Liver (tissue), 9 donors: Measurements from ENCODE around the gene GXYLT2. TPM values are rescaled to one million over a fixed set of nuclear protein-coding genes. Genes with fewer than 3 reads are reported as not detected.

Source experiments
- DNase-seq: peaks from one replicate; pipeline ENCODE4 v3.0.0-alpha.2; 2017; ENCODE audit warnings: low spot score
- H3K27ac ChIP-seq, 2 donors: one replicate each; pipeline ENCODE4 v1.7.0; 2013; ENCODE audit warnings: inconsistent platforms in 2 of 2, low read length in 2 of 2, control low read depth in 1 of 2, low read depth in 1 of 2, mild to moderate bottlenecking in 1 of 2
- H3K27me3 ChIP-seq, 4 donors: one replicate each; pipeline versions ENCODE4 v1.6.1 to v1.7.0; 2013; ENCODE audit warnings: low read length in 3 of 4, inconsistent platforms in 1 of 4, mild to moderate bottlenecking in 1 of 4, moderate library complexity in 1 of 4; ENCODE audit not compliant: control insufficient read depth in 4 of 4, insufficient read depth in 4 of 4
- H3K36me3 ChIP-seq, 4 donors: one replicate each; pipeline versions ENCODE4 v1.6.1 to v1.7.0; 2013; ENCODE audit warnings: low read length in 3 of 4, mild to moderate bottlenecking in 3 of 4, low read depth in 1 of 4, moderate library complexity in 1 of 4; ENCODE audit not compliant: control insufficient read depth in 4 of 4, insufficient read depth in 3 of 4
- H3K4me1 ChIP-seq, 4 donors: one replicate each; pipeline versions ENCODE4 v1.6.1 to v1.7.0; 2013; ENCODE audit warnings: low read length in 3 of 4, mild to moderate bottlenecking in 3 of 4, moderate library complexity in 1 of 4; ENCODE audit not compliant: control insufficient read depth in 4 of 4, insufficient read depth in 4 of 4
- H3K4me3 ChIP-seq, 3 donors: one replicate each; pipeline versions ENCODE4 v1.6.1 to v1.7.0; 2013; ENCODE audit warnings: low read length in 3 of 3, control low read depth in 1 of 3, low read depth in 1 of 3, mild to moderate bottlenecking in 1 of 3
- H3K9ac ChIP-seq, 2 donors: one replicate each; pipeline ENCODE4 v1.7.0; 2013; ENCODE audit warnings: low read length in 2 of 2, mild to moderate bottlenecking in 2 of 2, moderate library complexity in 2 of 2, control low read depth in 1 of 2, low read depth in 1 of 2
- H3K9me3 ChIP-seq, 4 donors: one replicate each; pipeline versions ENCODE4 v1.6.1 to v1.7.0; 2013; ENCODE audit warnings: low read length in 3 of 4; ENCODE audit not compliant: control insufficient read depth in 4 of 4
- EGR1 ChIP-seq, 2 donors: IDR thresholded peaks; 2 replicates each; pipeline ENCODE4 v1.6.1; 2016 to 2018; ENCODE audit warnings: antibody characterized with exemption in 2 of 2, low read depth in 2 of 2
- FOXA1 ChIP-seq: IDR thresholded peaks from 2 replicates; pipeline ENCODE4 v1.6.1; 2016; ENCODE audit warnings: antibody characterized with exemption
- HNF4A ChIP-seq, 2 donors: conservative IDR thresholded peaks; 2 replicates each; pipeline ENCODE4 v1.6.1; 2016; ENCODE audit warnings: antibody characterized with exemption in 2 of 2, mild to moderate bottlenecking in 2 of 2
- HNF4G ChIP-seq: IDR thresholded peaks from 2 replicates; pipeline ENCODE4 v1.6.1; 2016; ENCODE audit warnings: antibody characterized with exemption
- JUND ChIP-seq, 2 donors: IDR thresholded peaks; 2 replicates each; pipeline ENCODE4 v1.6.1; 2016; ENCODE audit warnings: antibody characterized with exemption in 2 of 2
- NR2F2 ChIP-seq: IDR thresholded peaks from 2 replicates; pipeline ENCODE4 v1.6.1; 2016; ENCODE audit warnings: antibody characterized with exemption
- RAD21 ChIP-seq, 2 donors: IDR thresholded peaks; 2 replicates each; pipeline ENCODE4 v1.6.1; 2016; ENCODE audit warnings: antibody characterized with exemption in 2 of 2, mild to moderate bottlenecking in 2 of 2
- RXRA ChIP-seq, 2 donors: IDR thresholded peaks; 2 replicates each; pipeline ENCODE4 v1.6.1; 2017 to 2018; ENCODE audit warnings: antibody characterized with exemption in 2 of 2, mild to moderate bottlenecking in 1 of 2
- SP1 ChIP-seq: IDR thresholded peaks from 2 replicates; pipeline ENCODE4 v1.6.1; 2018; ENCODE audit warnings: antibody characterized with exemption, mild to moderate bottlenecking
- TAF1 ChIP-seq: conservative IDR thresholded peaks from 2 replicates; pipeline ENCODE4 v1.6.1; 2016; ENCODE audit warnings: antibody characterized with exemption, mild to moderate bottlenecking
- YY1 ChIP-seq: IDR thresholded peaks from 2 replicates; pipeline ENCODE4 v1.6.1; 2016; ENCODE audit warnings: antibody characterized with exemption, mild to moderate bottlenecking
- WGBS: extraction: QIAGEN DNeasy Blood & Tissue Kit; methylation state at CpG from one replicate; pipeline ENCODE4 v1.1.7; 2013; 5-methylcytosine and 5-hydroxymethylcytosine counted together
- polyA plus RNA-seq, 2 donors: library from polyadenylated mRNA; stranded (reverse) in 1 of 2; unstranded in 1 of 2; fragments of 200-250 nt in 1 of 2; fragments of >200 nt in 1 of 2; fragmentation: Nextera tagmentation in 1 of 2; extraction: Ambion mirVana in 1 of 2; gene quantifications; one replicate each; pipeline versions ENCODE4 v1.2.1 to v1.2.3, GENCODE V29; 2013 to 2015
- total RNA-seq, 2 donors: library from RNA; depleted of rRNA; stranded (reverse); fragments of >200 nt; gene quantifications; one replicate each; pipeline ENCODE4 v1.2.3, GENCODE V29; 2014
- TF ChIP-seq, protein P1 (sequence below): IDR thresholded peaks from 2 replicates; pipeline ENCODE4 v1.6.1; 2016; ENCODE audit warnings: antibody characterized with exemption, mild to moderate bottlenecking
- TF ChIP-seq, protein P2 (sequence below): IDR thresholded peaks from 2 replicates; pipeline ENCODE4 v1.6.1; 2016; ENCODE audit warnings: antibody characterized with exemption
- TF ChIP-seq, protein P3 (sequence below): IDR thresholded peaks from 2 replicates; pipeline ENCODE4 v1.6.1; 2016; ENCODE audit warnings: antibody characterized with exemption
- TF ChIP-seq, protein P4 (sequence below): fragments of 150-350 bp; IDR thresholded peaks from 2 replicates; pipeline ENCODE4 v1.5.1; 2017; ENCODE audit warnings: improper control_type of control experiment, low read depth, low read length; ENCODE audit not compliant: missing input control
- donor health status: healthy.
- donor health status: healthy.
- donor health status: healthy.
- donor health status: healthy.
- donor health status: healthy.

The GXYLT2 gene
- total and polyA plus RNA-seq, 4 donors, result 0.06 to 0.98 (median 0.10) TPM

DNA sequence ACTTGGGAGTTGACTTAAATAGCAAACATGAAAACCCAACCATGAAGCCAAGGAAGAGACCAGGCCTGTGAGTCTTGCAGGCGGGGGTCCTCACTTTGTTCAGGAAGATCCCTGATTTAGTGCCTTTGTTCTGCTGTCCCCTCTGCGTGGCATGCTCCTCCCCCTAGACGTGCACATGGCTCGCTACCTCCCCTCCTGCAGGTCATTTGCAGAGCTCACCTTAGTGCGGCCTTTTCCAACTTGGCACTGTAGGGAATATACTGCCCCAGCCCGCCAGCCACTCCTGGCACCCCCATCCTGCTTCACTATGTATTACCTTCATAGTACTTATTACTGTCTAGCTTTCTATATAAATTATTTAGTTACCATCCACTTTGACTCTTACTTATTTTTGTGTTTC is 18.3 kb downstream of the GXYLT2 start:
- Histone ChIP-seq H3K4me3 (no peak overlapping the region), H3K4me1 (peaks cover 0 to 8% (median 5%) of the 10 kb centered on the region in 4 donors), H3K9me3 (no peaks in the 10 kb centered on the region), H3K9ac (no peak overlapping the region), H3K27ac (no peak overlapping the region), H3K36me3 (no peaks in the 10 kb centered on the region), H3K27me3 (no peaks in the 10 kb centered on the region)
- WGBS, result 84% methylated on average over 6 of the region's 6 CpGs
- no peak for TF ChIP-seq YY1
- no peak for TF ChIP-seq JUND (IDR thresholded peaks at IDR 0.05)
- no peak for TF ChIP-seq TAF1
- TF ChIP-seq FOXA1, result no peak
- no peak for TF ChIP-seq RXRA (IDR thresholded peaks at IDR 0.05)
- TF ChIP-seq RAD21 (IDR thresholded peaks at IDR 0.05), result no peak
- DNase-seq, result no peak

DNA sequence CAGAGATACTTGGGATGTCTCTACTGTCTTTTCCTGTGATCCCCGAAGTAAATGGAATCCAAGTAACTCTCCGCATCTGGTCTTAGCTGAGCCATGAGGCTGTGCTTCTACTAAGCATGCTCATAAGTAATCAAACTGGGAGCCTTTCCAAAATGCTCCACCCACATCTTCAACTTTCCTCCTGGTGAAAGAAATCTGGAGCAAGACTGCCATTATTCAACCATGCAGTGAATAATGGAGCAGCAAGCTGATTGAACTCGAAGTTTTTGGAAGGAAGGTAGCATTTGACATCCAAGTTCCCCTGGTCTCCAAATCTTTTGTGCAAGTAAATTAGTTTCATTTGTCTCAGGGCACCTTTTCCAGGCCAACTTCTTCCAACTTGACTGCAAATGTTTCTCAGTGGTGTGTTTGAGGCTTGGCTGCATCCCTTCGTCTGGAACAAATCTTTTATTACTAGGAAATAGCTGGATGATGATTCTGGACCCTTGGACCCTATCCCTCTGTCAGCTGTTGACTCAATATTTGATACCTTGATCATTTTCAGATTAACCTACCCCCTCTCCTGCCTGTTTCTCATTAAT is 19.4 kb downstream of the GXYLT2 start:
- 72% methylated on average over 4 of the region's 4 CpGs for WGBS

More for the DNA sequence above, 19.4 kb downstream of the GXYLT2 start:
- H3K9me3 ChIP-seq, result no peaks in the 10 kb centered on the region
- TF ChIP-seq RXRA (IDR thresholded peaks at IDR 0.05) (no peak), EGR1 (IDR thresholded peaks at IDR 0.05; ENCODE audit: low read depth in 2 of 2) (no peak), HNF4A (conservative IDR thresholded peaks at IDR 0.05) (no peak), YY1 (no peak), SP1 (no peak), TAF1 (no peak), FOXA1 (no peak), NR2F2 (no peak), JUND (IDR thresholded peaks at IDR 0.05) (no peak), HNF4G (no peak)
- TF ChIP-seq, protein P1, sequence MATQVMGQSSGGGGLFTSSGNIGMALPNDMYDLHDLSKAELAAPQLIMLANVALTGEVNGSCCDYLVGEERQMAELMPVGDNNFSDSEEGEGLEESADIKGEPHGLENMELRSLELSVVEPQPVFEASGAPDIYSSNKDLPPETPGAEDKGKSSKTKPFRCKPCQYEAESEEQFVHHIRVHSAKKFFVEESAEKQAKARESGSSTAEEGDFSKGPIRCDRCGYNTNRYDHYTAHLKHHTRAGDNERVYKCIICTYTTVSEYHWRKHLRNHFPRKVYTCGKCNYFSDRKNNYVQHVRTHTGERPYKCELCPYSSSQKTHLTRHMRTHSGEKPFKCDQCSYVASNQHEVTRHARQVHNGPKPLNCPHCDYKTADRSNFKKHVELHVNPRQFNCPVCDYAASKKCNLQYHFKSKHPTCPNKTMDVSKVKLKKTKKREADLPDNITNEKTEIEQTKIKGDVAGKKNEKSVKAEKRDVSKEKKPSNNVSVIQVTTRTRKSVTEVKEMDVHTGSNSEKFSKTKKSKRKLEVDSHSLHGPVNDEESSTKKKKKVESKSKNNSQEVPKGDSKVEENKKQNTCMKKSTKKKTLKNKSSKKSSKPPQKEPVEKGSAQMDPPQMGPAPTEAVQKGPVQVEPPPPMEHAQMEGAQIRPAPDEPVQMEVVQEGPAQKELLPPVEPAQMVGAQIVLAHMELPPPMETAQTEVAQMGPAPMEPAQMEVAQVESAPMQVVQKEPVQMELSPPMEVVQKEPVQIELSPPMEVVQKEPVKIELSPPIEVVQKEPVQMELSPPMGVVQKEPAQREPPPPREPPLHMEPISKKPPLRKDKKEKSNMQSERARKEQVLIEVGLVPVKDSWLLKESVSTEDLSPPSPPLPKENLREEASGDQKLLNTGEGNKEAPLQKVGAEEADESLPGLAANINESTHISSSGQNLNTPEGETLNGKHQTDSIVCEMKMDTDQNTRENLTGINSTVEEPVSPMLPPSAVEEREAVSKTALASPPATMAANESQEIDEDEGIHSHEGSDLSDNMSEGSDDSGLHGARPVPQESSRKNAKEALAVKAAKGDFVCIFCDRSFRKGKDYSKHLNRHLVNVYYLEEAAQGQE, result no peak
- TF ChIP-seq, protein P2, sequence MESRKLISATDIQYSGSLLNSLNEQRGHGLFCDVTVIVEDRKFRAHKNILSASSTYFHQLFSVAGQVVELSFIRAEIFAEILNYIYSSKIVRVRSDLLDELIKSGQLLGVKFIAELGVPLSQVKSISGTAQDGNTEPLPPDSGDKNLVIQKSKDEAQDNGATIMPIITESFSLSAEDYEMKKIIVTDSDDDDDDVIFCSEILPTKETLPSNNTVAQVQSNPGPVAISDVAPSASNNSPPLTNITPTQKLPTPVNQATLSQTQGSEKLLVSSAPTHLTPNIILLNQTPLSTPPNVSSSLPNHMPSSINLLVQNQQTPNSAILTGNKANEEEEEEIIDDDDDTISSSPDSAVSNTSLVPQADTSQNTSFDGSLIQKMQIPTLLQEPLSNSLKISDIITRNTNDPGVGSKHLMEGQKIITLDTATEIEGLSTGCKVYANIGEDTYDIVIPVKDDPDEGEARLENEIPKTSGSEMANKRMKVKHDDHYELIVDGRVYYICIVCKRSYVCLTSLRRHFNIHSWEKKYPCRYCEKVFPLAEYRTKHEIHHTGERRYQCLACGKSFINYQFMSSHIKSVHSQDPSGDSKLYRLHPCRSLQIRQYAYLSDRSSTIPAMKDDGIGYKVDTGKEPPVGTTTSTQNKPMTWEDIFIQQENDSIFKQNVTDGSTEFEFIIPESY, result no peak
- TF ChIP-seq, protein P3, sequence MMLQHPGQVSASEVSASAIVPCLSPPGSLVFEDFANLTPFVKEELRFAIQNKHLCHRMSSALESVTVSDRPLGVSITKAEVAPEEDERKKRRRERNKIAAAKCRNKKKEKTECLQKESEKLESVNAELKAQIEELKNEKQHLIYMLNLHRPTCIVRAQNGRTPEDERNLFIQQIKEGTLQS, result no peak
- TF ChIP-seq, protein P4, sequence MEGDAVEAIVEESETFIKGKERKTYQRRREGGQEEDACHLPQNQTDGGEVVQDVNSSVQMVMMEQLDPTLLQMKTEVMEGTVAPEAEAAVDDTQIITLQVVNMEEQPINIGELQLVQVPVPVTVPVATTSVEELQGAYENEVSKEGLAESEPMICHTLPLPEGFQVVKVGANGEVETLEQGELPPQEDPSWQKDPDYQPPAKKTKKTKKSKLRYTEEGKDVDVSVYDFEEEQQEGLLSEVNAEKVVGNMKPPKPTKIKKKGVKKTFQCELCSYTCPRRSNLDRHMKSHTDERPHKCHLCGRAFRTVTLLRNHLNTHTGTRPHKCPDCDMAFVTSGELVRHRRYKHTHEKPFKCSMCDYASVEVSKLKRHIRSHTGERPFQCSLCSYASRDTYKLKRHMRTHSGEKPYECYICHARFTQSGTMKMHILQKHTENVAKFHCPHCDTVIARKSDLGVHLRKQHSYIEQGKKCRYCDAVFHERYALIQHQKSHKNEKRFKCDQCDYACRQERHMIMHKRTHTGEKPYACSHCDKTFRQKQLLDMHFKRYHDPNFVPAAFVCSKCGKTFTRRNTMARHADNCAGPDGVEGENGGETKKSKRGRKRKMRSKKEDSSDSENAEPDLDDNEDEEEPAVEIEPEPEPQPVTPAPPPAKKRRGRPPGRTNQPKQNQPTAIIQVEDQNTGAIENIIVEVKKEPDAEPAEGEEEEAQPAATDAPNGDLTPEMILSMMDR, result no peak
- H3K4me3 ChIP-seq, result no peak overlapping the region
- peaks cover 0 to 8% (median 5%) of the 10 kb centered on the region in 4 donors for H3K4me1 ChIP-seq
- H3K27ac ChIP-seq, result no peak overlapping the region
- no peaks in the 10 kb centered on the region for H3K27me3 ChIP-seq
- no peaks in the 10 kb centered on the region for H3K36me3 ChIP-seq
- no peak overlapping the region for H3K9ac ChIP-seq
- no peak for DNase-seq
